ENCODE results near the gene ADGRL3.
"Not testable (repeated sequence)": the region's sequence is repeated elsewhere in the genome, so short reads cannot be mapped to it uniquely, and the experiment has no call there.

Gene ADGRL3

DNA sequence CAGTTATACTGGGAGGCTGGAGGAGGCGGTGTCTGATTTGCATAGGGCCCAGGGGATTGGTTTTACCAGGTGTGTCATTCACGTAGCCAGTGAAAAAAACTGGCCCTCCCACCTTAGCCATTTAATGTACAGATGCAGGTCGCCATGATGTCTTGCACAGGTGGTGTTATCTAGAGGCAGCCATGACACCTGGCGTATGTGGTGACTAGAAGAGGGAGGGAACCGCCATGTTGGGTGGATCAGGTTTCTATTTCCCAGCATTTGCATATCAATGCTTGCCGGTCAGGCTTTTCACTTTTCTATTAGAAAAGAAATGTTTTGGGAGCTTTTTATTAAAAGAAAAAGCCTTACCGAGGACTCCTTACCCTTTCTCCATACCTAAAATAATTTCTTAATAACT lies 523.4 kb downstream of the ADGRL3 start:
- H3K4me3 Mint-ChIP-seq = no peak overlapping the region
- no peaks in the 10 kb centered on the region for H3K27me3 Mint-ChIP-seq
- H3K27ac Mint-ChIP-seq = no peak overlapping the region
- no peaks in the 10 kb centered on the region for H3K4me1 Mint-ChIP-seq
- DNase-seq (ENCODE audit: low spot score in 2 of 2) (no peak), ATAC-seq (ENCODE audit: low read depth) (no peak)
- peaks cover 3% of the 10 kb centered on the region for H3K9me3 Mint-ChIP-seq
- H3K36me3 Mint-ChIP-seq = no peaks in the 10 kb centered on the region

- no peaks in the 10 kb centered on the region for H3K4me1 Mint-ChIP-seq
- H3K36me3 Mint-ChIP-seq = no peaks in the 10 kb centered on the region
- H3K4me3 Mint-ChIP-seq = no peak overlapping the region
- DNase-seq (ENCODE audit: low spot score in 2 of 2) = no peak
- no peaks in the 10 kb centered on the region for H3K27me3 Mint-ChIP-seq
- no peak overlapping the region for H3K27ac Mint-ChIP-seq
- H3K9me3 Mint-ChIP-seq = peaks cover 1% of the 10 kb centered on the region
- ATAC-seq (ENCODE audit: low read depth) = no peak
These were observed 527.2 kb downstream of the ADGRL3 start for GRCh38 chr4:61727286-61727685.

- no peak overlapping the region for H3K27ac Mint-ChIP-seq
- H3K4me1 Mint-ChIP-seq = no peaks in the 10 kb centered on the region
- H3K4me3 Mint-ChIP-seq = no peak overlapping the region
- no peaks in the 10 kb centered on the region for H3K27me3 Mint-ChIP-seq
- ATAC-seq (ENCODE audit: low read depth) (no peak), DNase-seq (ENCODE audit: low spot score in 2 of 2) (no peak)
- H3K9me3 Mint-ChIP-seq = peaks cover 1% of the 10 kb centered on the region
- H3K36me3 Mint-ChIP-seq = no peaks in the 10 kb centered on the region
These were observed 534.3 kb downstream of the ADGRL3 start for GRCh38 chr4:61734409-61734808.

DNA sequence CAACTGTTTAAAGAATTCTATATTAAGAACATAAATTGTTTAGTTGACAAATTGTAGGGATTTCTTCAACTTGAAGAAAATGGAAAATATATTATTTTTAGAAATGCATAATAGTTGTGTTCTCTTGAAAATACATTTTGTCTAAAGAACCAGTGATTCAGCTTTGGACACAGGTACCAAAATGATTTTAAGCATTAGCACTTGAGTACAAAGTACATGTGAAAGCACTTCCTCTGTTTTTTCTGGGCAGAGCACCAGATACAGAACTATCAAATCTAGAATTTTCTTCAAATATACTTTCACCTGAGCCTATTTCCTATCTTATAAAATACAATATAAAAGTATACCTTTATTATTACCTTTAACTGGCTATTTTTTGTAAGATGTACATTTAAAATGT lies 539.8 kb downstream of the ADGRL3 start:
- DNase-seq (ENCODE audit: low spot score in 2 of 2) (no peak), ATAC-seq (ENCODE audit: low read depth) (no peak)
- Mint-ChIP-seq H3K4me3 (no peak overlapping the region), H3K27ac (no peak overlapping the region), H3K36me3 (no peaks in the 10 kb centered on the region), H3K4me1 (no peaks in the 10 kb centered on the region), H3K27me3 (no peaks in the 10 kb centered on the region), H3K9me3 (peaks cover under 1% of the 10 kb centered on the region)

DNA sequence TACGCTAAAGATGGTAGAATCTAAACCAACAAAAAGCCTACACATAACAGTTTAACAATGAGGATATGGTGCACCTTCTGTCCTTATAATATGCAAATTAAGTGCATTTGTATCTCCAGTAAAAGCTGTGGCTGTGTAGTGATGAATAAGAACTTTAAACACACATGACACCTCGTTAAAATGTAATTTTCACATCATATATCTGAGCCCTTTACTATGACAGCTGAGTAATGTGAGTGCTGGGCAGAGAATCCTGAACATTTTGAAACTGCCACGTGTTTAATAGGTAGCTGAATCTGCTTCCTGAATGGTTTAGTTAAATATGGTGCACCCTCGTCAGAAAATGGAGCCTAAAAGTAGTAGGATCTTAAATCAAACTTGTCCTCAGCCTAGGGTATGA lies 540.8 kb downstream of the ADGRL3 start:
- no peaks in the 10 kb centered on the region for H3K36me3 Mint-ChIP-seq
- no peaks in the 10 kb centered on the region for H3K27me3 Mint-ChIP-seq
- H3K27ac Mint-ChIP-seq = no peak overlapping the region
- peaks cover 1% of the 10 kb centered on the region for H3K9me3 Mint-ChIP-seq
- no peak for ATAC-seq (ENCODE audit: low read depth)
- no peaks in the 10 kb centered on the region for H3K4me1 Mint-ChIP-seq
- no peak overlapping the region for H3K4me3 Mint-ChIP-seq
- DNase-seq (ENCODE audit: low spot score in 2 of 2) = no peak

DNA sequence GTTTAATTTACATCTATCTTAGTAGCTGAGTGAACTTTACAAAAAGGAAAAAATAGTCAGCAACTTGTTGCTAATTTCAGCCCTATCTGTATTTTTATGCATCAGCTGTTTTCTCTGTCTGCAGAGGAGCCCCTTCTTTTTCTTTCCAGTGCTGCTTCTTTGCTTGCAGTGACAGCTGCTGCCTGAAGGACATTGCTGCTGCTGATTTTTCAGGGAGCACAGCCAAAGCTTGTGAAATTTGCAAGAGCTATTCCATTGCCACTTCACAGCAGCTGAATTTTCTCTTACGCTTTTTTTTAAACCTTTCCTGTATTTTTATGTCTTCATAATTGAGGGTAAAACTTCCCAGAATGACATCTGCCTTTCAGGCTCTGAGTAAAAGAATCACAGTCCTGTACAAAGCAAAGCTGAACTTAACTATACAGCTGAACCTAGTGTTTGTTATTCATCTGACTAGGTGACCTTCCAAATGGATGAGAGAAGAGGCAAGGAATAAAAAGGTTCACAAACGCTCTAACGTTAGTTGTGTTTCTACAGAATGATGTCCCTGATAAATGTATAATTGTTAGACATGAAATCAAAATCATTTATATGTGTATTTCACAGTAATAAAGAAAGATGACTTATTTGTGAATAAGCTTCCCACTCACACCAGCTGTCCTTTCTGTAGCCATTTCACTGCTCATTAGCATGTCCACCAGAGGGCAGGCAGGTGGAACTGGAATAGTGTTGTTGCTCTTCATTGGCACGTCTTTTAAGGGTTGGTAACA lies 541.4 kb downstream of the ADGRL3 start:
- H3K27ac Mint-ChIP-seq = no peak overlapping the region
- H3K27me3 Mint-ChIP-seq = no peaks in the 10 kb centered on the region
- H3K4me1 Mint-ChIP-seq = no peaks in the 10 kb centered on the region
- no peaks in the 10 kb centered on the region for H3K36me3 Mint-ChIP-seq
- H3K9me3 Mint-ChIP-seq = peaks cover 1% of the 10 kb centered on the region
- DNase-seq (ENCODE audit: low spot score in 2 of 2) = no peak
- H3K4me3 Mint-ChIP-seq = no peak overlapping the region
- no peak for ATAC-seq (ENCODE audit: low read depth)

- Mint-ChIP-seq H3K36me3 (no peaks in the 10 kb centered on the region), H3K9me3 (peaks cover 4% of the 10 kb centered on the region), H3K4me1 (no peaks in the 10 kb centered on the region), H3K27me3 (no peaks in the 10 kb centered on the region), H3K4me3 (no peak overlapping the region), H3K27ac (no peak overlapping the region)
- DNase-seq (ENCODE audit: low spot score in 2 of 2) = no peak
- ATAC-seq (ENCODE audit: low read depth) = no peak
These were observed 550.7 kb downstream of the ADGRL3 start for GRCh38 chr4:61750810-61751209.

DNA sequence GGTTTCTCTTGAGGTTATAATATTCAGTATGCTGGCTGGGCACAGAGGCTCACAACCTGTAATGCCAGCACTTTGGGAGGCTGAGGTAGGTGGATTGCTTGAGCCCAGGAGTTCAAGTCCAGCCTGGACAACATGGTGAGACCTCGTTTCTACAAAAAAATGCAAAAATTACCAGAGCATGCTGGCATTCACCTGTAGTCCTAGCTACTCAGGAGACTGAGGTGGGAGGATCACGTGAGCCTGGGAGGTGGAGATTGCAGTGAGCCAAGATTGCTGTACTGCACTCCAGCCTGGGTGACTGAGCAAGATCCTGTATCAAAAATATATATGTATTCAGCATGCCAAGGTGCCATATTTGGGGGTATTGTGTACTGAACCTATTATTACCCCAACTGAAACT lies 552.5 kb downstream of the ADGRL3 start:
- peaks cover 4% of the 10 kb centered on the region for H3K9me3 Mint-ChIP-seq

GRCh38 chr4:61753739-61754138 lies 553.6 kb downstream of the ADGRL3 start:
- no peak overlapping the region for H3K27ac Mint-ChIP-seq
- no peaks in the 10 kb centered on the region for H3K36me3 Mint-ChIP-seq
- peaks cover 7% of the 10 kb centered on the region for H3K9me3 Mint-ChIP-seq
- no peaks in the 10 kb centered on the region for H3K27me3 Mint-ChIP-seq
- DNase-seq (ENCODE audit: low spot score in 2 of 2) = no peak
- H3K4me3 Mint-ChIP-seq = no peak overlapping the region
- no peaks in the 10 kb centered on the region for H3K4me1 Mint-ChIP-seq
- no peak for ATAC-seq (ENCODE audit: low read depth)

More for the DNA sequence above, 552.5 kb downstream of the ADGRL3 start:
- H3K4me1 Mint-ChIP-seq = no peaks in the 10 kb centered on the region
- H3K27ac Mint-ChIP-seq = no peak overlapping the region
- H3K27me3 Mint-ChIP-seq = no peaks in the 10 kb centered on the region
- H3K4me3 Mint-ChIP-seq = no peak overlapping the region
- DNase-seq (ENCODE audit: low spot score in 2 of 2) (no peak), ATAC-seq (ENCODE audit: low read depth) (no peak)
- H3K36me3 Mint-ChIP-seq = no peaks in the 10 kb centered on the region

DNA sequence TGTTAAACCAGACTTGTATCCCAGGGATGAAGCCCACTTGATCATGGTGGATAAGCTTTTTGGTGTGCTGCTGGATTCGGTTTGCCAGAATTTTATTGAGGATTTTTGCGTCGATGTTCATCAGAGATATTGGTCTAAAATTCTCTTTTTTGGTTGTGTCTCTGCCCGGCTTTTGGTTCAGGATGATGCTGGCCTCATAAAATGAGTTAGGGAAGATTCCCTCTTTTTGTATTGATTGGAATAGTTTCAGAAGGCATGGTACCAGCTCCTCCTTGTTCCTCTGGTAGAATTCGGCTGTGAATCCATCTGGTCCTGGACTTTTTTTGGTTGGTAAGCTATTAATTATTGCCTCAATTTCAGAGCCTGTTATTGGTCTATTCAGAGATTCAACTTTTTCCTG lies 556.8 kb downstream of the ADGRL3 start:
- not testable (repeated sequence) for DNase-seq (ENCODE audit: low spot score in 2 of 2); H3K36me3 Mint-ChIP-seq; H3K4me3 Mint-ChIP-seq; H3K4me1 Mint-ChIP-seq; ATAC-seq (ENCODE audit: low read depth); H3K9me3 Mint-ChIP-seq; H3K27me3 Mint-ChIP-seq; H3K27ac Mint-ChIP-seq

- not testable (repeated sequence) for DNase-seq (ENCODE audit: low spot score in 2 of 2); H3K27me3 Mint-ChIP-seq; ATAC-seq (ENCODE audit: low read depth); H3K27ac Mint-ChIP-seq; H3K9me3 Mint-ChIP-seq; H3K36me3 Mint-ChIP-seq; H3K4me3 Mint-ChIP-seq; H3K4me1 Mint-ChIP-seq
These were observed 557.9 kb downstream of the ADGRL3 start for GRCh38 chr4:61757983-61758382.

- not testable (repeated sequence) for DNase-seq (ENCODE audit: low spot score in 2 of 2); H3K9me3 Mint-ChIP-seq; H3K4me3 Mint-ChIP-seq; H3K27me3 Mint-ChIP-seq; H3K36me3 Mint-ChIP-seq; H3K27ac Mint-ChIP-seq; H3K4me1 Mint-ChIP-seq; ATAC-seq (ENCODE audit: low read depth)
These were observed 558.5 kb downstream of the ADGRL3 start for GRCh38 chr4:61758596-61758995.

- not testable (repeated sequence) for H3K27me3 Mint-ChIP-seq; ATAC-seq (ENCODE audit: low read depth); H3K36me3 Mint-ChIP-seq; H3K27ac Mint-ChIP-seq; H3K4me3 Mint-ChIP-seq; DNase-seq (ENCODE audit: low spot score in 2 of 2); H3K4me1 Mint-ChIP-seq; H3K9me3 Mint-ChIP-seq
These were observed 559.1 kb downstream of the ADGRL3 start for GRCh38 chr4:61759245-61759644.

GRCh38 chr4:61759885-61760284 lies 559.8 kb downstream of the ADGRL3 start:
- not testable (repeated sequence) for H3K36me3 Mint-ChIP-seq; DNase-seq (ENCODE audit: low spot score in 2 of 2); ATAC-seq (ENCODE audit: low read depth); H3K4me1 Mint-ChIP-seq; H3K9me3 Mint-ChIP-seq; H3K4me3 Mint-ChIP-seq; H3K27ac Mint-ChIP-seq; H3K27me3 Mint-ChIP-seq

DNA sequence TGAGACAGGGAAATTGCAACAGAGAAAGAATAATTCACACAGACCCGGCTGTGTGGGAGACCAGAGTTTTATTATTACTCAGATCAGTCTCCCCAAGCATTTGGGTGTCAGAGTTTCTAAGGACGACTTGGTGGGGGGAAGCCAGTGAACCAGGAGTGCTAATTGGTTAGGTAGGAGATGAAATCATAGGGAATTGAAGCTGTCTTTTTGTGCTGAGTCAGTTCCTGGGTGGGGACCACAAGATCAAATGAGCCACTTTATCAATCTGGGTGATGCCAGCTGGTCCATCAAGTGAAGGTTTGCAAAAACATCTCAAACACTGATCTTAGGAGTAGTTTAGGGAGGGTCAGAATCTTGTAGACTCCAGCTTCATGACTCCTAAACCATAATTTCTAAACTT lies 560.7 kb downstream of the ADGRL3 start:
- Mint-ChIP-seq H3K27me3 (no peaks in the 10 kb centered on the region), H3K9me3 (peaks cover 10% of the 10 kb centered on the region), H3K27ac (no peak overlapping the region), H3K36me3 (no peaks in the 10 kb centered on the region), H3K4me3 (no peak overlapping the region), H3K4me1 (no peaks in the 10 kb centered on the region)
- DNase-seq (ENCODE audit: low spot score in 2 of 2) (no peak), ATAC-seq (ENCODE audit: low read depth) (no peak)
